ENCODE results near the gene GOLGA8A.
"Not testable (repeated sequence)": the region's sequence is repeated elsewhere in the genome, so short reads cannot be mapped to it uniquely, and the experiment has no call there.

GOLGA8A gene

GRCh38 chr15:34434627-34435305, 2.8 kb downstream of the GOLGA8A start:
- H3K36me3 Mint-ChIP-seq = peaks cover 69% of the 10 kb centered on the region
- H3K27ac Mint-ChIP-seq = no peak overlapping the region

GRCh38 chr15:34433956-34434626, 3.5 kb downstream of the GOLGA8A start:
- not testable (repeated sequence) for H3K9me3 Mint-ChIP-seq; ATAC-seq; DNase-seq (ENCODE audit: low spot score in 2 of 2); H3K4me3 Mint-ChIP-seq
- peak overlapping the region; percentile 77 for H3K27ac Mint-ChIP-seq
- H3K4me1 Mint-ChIP-seq = peaks cover 39% of the 10 kb centered on the region
- H3K36me3 Mint-ChIP-seq = peaks cover 75% of the 10 kb centered on the region

More at GRCh38 chr15:34434627-34435305, 2.8 kb downstream of the GOLGA8A start:
- H3K4me3 Mint-ChIP-seq = no peak overlapping the region
- DNase-seq (ENCODE audit: low spot score in 2 of 2) (no peak), ATAC-seq (no peak)
- no peaks in the 10 kb centered on the region for H3K9me3 Mint-ChIP-seq
- peaks cover 39% of the 10 kb centered on the region for H3K4me1 Mint-ChIP-seq

GRCh38 chr15:34430642-34431041, 7.0 kb downstream of the GOLGA8A start:
- Mint-ChIP-seq H3K36me3 (peaks cover 90% of the 10 kb centered on the region), H3K4me1 (peaks cover 31% of the 10 kb centered on the region), H3K27ac (peak overlapping the region; percentile 26)
- not testable (repeated sequence) for H3K4me3 Mint-ChIP-seq; H3K9me3 Mint-ChIP-seq; DNase-seq (ENCODE audit: low spot score in 2 of 2)
- peak; percentile 26 for ATAC-seq

- not testable (repeated sequence) for DNase-seq (ENCODE audit: low spot score in 2 of 2); H3K4me1 Mint-ChIP-seq; H3K27ac Mint-ChIP-seq; H3K4me3 Mint-ChIP-seq; H3K9me3 Mint-ChIP-seq
- ATAC-seq = peak; percentile 21
- H3K36me3 Mint-ChIP-seq = peaks cover 47% of the 10 kb centered on the region
Observed at GRCh38 chr15:34423425-34424090, 14.1 kb downstream of the GOLGA8A start.

GRCh38 chr15:34420953-34421352, 16.7 kb downstream of the GOLGA8A start:
- H3K4me1 Mint-ChIP-seq; ATAC-seq; H3K9me3 Mint-ChIP-seq; DNase-seq (ENCODE audit: low spot score in 2 of 2); H3K27ac Mint-ChIP-seq; H3K4me3 Mint-ChIP-seq: not testable (repeated sequence)
- H3K36me3 Mint-ChIP-seq = peaks cover 26% of the 10 kb centered on the region

- not testable (repeated sequence) for H3K4me1 Mint-ChIP-seq; H3K4me3 Mint-ChIP-seq; DNase-seq (ENCODE audit: low spot score in 2 of 2); H3K9me3 Mint-ChIP-seq
- H3K27ac Mint-ChIP-seq = peak overlapping the region; percentile 67
- peak; percentile 60 for ATAC-seq
- H3K36me3 Mint-ChIP-seq = peaks cover 12% of the 10 kb centered on the region
Observed at GRCh38 chr15:34418435-34418834, 19.2 kb downstream of the GOLGA8A start.

- peak in 1 of 2 donors; percentile 30 for DNase-seq (ENCODE audit: low spot score in 2 of 2)
- not testable (repeated sequence) for H3K36me3 Mint-ChIP-seq, H3K27ac Mint-ChIP-seq, H3K9me3 Mint-ChIP-seq, ATAC-seq, H3K4me1 Mint-ChIP-seq, H3K4me3 Mint-ChIP-seq
Observed at GRCh38 chr15:34409511-34409910, 28.1 kb downstream of the GOLGA8A start.

GRCh38 chr15:34408973-34409372, 28.6 kb downstream of the GOLGA8A start:
- not testable (repeated sequence) for H3K27ac Mint-ChIP-seq; ATAC-seq; H3K4me1 Mint-ChIP-seq; H3K9me3 Mint-ChIP-seq; H3K4me3 Mint-ChIP-seq; DNase-seq (ENCODE audit: low spot score in 2 of 2); H3K36me3 Mint-ChIP-seq

GRCh38 chr15:34403899-34404298, 33.7 kb downstream of the GOLGA8A start:
- not testable (repeated sequence) for H3K4me3 Mint-ChIP-seq; H3K36me3 Mint-ChIP-seq; H3K27ac Mint-ChIP-seq; DNase-seq (ENCODE audit: low spot score in 2 of 2); H3K4me1 Mint-ChIP-seq; H3K9me3 Mint-ChIP-seq
- peak; percentile 70 for ATAC-seq

- H3K27ac Mint-ChIP-seq; H3K4me1 Mint-ChIP-seq; DNase-seq (ENCODE audit: low spot score in 2 of 2); H3K4me3 Mint-ChIP-seq; H3K9me3 Mint-ChIP-seq; H3K36me3 Mint-ChIP-seq: not testable (repeated sequence)
- ATAC-seq = peak; percentile 93
Observed at GRCh38 chr15:34403160-34403598, 34.4 kb downstream of the GOLGA8A start.

GRCh38 chr15:34397637-34398259, 39.9 kb downstream of the GOLGA8A start:
- not testable (repeated sequence) for H3K9me3 Mint-ChIP-seq; H3K4me3 Mint-ChIP-seq; H3K27ac Mint-ChIP-seq; H3K4me1 Mint-ChIP-seq; H3K36me3 Mint-ChIP-seq; DNase-seq (ENCODE audit: low spot score in 2 of 2)
- peak; percentile 95 for ATAC-seq

GRCh38 chr15:34392981-34393380, 44.6 kb downstream of the GOLGA8A start:
- H3K4me1 Mint-ChIP-seq; H3K4me3 Mint-ChIP-seq; H3K36me3 Mint-ChIP-seq; H3K27ac Mint-ChIP-seq; DNase-seq (ENCODE audit: low spot score in 2 of 2); ATAC-seq; H3K9me3 Mint-ChIP-seq: not testable (repeated sequence)

GRCh38 chr15:34389594-34390086, 48.0 kb downstream of the GOLGA8A start:
- not testable (repeated sequence) for H3K4me3 Mint-ChIP-seq; H3K4me1 Mint-ChIP-seq; H3K36me3 Mint-ChIP-seq; H3K27ac Mint-ChIP-seq; DNase-seq (ENCODE audit: low spot score in 2 of 2); ATAC-seq; H3K9me3 Mint-ChIP-seq

All from stimulated activated effector memory CD8-positive, alpha-beta T cell treated with anti-CD3 and anti-CD28 coated beads, Interleukin-12 subunit alpha, Interleukin-12 subunit beta, amount 100 ng/mL, for 72 hours (primary cell).